OCI-LY1 (cell line): Measurements from ENCODE around the gene PRSS33.

ENCODE experiments used
- H2AFZ ChIP-seq: fragments of 200-600 bp; sonication (generic), shearing (Covaris generic); 2 replicates; pipeline ENCODE4 v1.6.0; 2014; ENCODE audit warnings: antibody characterized with exemption, mild to moderate bottlenecking, low read length
- H3F3A ChIP-seq: fragments of 200-600 bp; sonication (generic), shearing (Covaris generic); 2 replicates; pipeline ENCODE4 v1.6.0; 2014; ENCODE audit warnings: mild to moderate bottlenecking, antibody characterized with exemption, low read length, moderate library complexity; ENCODE audit not compliant: insufficient read depth
- H3K27ac ChIP-seq: fragments of 200-600 bp; sonication (generic); 2 replicates; pipeline ENCODE4 v1.5.1; 2014; ENCODE audit warnings: low read length, mixed run types, mild to moderate bottlenecking, low read depth; ENCODE audit not compliant: poor library complexity, severe bottlenecking
- H3K27me3 ChIP-seq: fragments of 200-600 bp; sonication (generic); 2 replicates; pipeline ENCODE4 v1.6.0; 2014; ENCODE audit warnings: antibody characterized with exemption, mild to moderate bottlenecking, low read length, moderate library complexity; ENCODE audit not compliant: insufficient read depth
- H3K36me3 ChIP-seq: fragments of 200-600 bp; sonication (generic); 2 replicates; pipeline ENCODE4 v1.6.1; 2014; ENCODE audit warnings: mild to moderate bottlenecking, antibody characterized with exemption, low read length, moderate library complexity, mixed read lengths; ENCODE audit not compliant: insufficient read depth
- H3K4me1 ChIP-seq: fragments of 200-600 bp; sonication (generic); 2 replicates; pipeline ENCODE4 v1.5.1; 2014; ENCODE audit warnings: mild to moderate bottlenecking, low read length, moderate library complexity; ENCODE audit not compliant: insufficient read depth, severe bottlenecking
- H3K4me2 ChIP-seq: fragments of 200-600 bp; sonication (generic), shearing (Covaris generic); 2 replicates; pipeline ENCODE4 v1.6.1; 2014; ENCODE audit warnings: low read length
- H3K4me3 ChIP-seq: fragments of 200-600 bp; sonication (generic); 2 replicates; pipeline ENCODE4 v1.5.1; 2014; ENCODE audit warnings: low read length, low read depth, mild to moderate bottlenecking, mixed read lengths; ENCODE audit not compliant: poor library complexity, severe bottlenecking
- H3K79me2 ChIP-seq: fragments of 200-600 bp; shearing (Covaris generic); 2 replicates; pipeline ENCODE4 v1.6.1; 2016; ENCODE audit warnings: mixed run types, low read length, mixed read lengths; ENCODE audit not compliant: insufficient read depth
- H3K9ac ChIP-seq: fragments of 200-600 bp; sonication (generic), shearing (Covaris generic); 2 replicates; pipeline ENCODE4 v1.6.1; 2014; ENCODE audit warnings: mild to moderate bottlenecking, low read length, mixed read lengths
- H3K9me2 ChIP-seq: fragments of 200-600 bp; sonication (generic), shearing (Covaris generic); 2 replicates; pipeline ENCODE4 v1.6.1; 2014; ENCODE audit warnings: low read depth, mild to moderate bottlenecking, low read length, mixed read lengths
- H3K9me3 ChIP-seq: fragments of 200-600 bp; shearing (Covaris generic); 2 replicates; pipeline ENCODE4 v1.6.1; 2014; ENCODE audit warnings: low read length, mixed read lengths
- H4K20me1 ChIP-seq: fragments of 200-600 bp; sonication (generic), shearing (Covaris generic); 2 replicates; pipeline ENCODE4 v1.6.0; 2016; ENCODE audit warnings: mild to moderate bottlenecking, low read length; ENCODE audit not compliant: insufficient read depth
- CTCF ChIP-seq: fragments of 200-600 bp; sonication (generic), shearing (Covaris generic); IDR thresholded peaks from 2 replicates; pipeline ENCODE4 v1.5.1; 2017; ENCODE audit warnings: mild to moderate bottlenecking, antibody characterized with exemption, low read length, moderate library complexity, mixed read lengths
- EZH2 ChIP-seq: fragments of 200-600 bp; sonication (generic), shearing (Covaris generic); IDR thresholded peaks from 2 replicates; pipeline ENCODE4 v1.8.0; 2017; ENCODE audit warnings: borderline replicate concordance, mixed run types, mild to moderate bottlenecking, antibody characterized with exemption, low read length, moderate library complexity, mixed read lengths

Gene PRSS33

GRCh38 chr16:2813771-2814221, 26.4 kb upstream of the PRSS33 start:
- Histone ChIP-seq H3K9me3 (no peaks in the 10 kb centered on the region), H3K4me3 (no peak overlapping the region), H3F3A (no peaks in the 10 kb centered on the region), H3K27me3 (0 out of 2 replicates have a peak, but pooled peaks cover 4% of the 10 kb centered on the region), H3K27ac (no peak overlapping the region), H3K9me2 (no peaks in the 10 kb centered on the region), H3K9ac (no peak overlapping the region), H4K20me1 (no peaks in the 10 kb centered on the region), H3K79me2 (no peaks in the 10 kb centered on the region), H3K4me1 (no peaks in the 10 kb centered on the region), H3K4me2 (no peak overlapping the region), H2AFZ (no peak overlapping the region), H3K36me3 (no peaks in the 10 kb centered on the region)
- TF ChIP-seq CTCF (no peak), EZH2 (no peak)

- no peak overlapping the region for H3K9ac ChIP-seq
Observed at GRCh38 chr16:2811703-2812471, 24.5 kb upstream of the PRSS33 start.

GRCh38 chr16:2810651-2811050, 23.3 kb upstream of the PRSS33 start:
- H3K4me2 ChIP-seq: no peak overlapping the region
- no peaks in the 10 kb centered on the region for H3K9me3 ChIP-seq
- no peaks in the 10 kb centered on the region for H3K36me3 ChIP-seq
- H3K9ac ChIP-seq: no peak overlapping the region
- no peak for TF ChIP-seq EZH2
- no peak for TF ChIP-seq CTCF
- no peak overlapping the region for H2AFZ ChIP-seq
- no peaks in the 10 kb centered on the region for H3K9me2 ChIP-seq
- no peaks in the 10 kb centered on the region for H3K79me2 ChIP-seq
- H4K20me1 ChIP-seq: no peaks in the 10 kb centered on the region
- H3F3A ChIP-seq: no peaks in the 10 kb centered on the region
- H3K4me3 ChIP-seq: no peak overlapping the region
- H3K27ac ChIP-seq: no peak overlapping the region
- H3K4me1 ChIP-seq: no peaks in the 10 kb centered on the region
- peaks cover 9% of the 10 kb centered on the region for H3K27me3 ChIP-seq

More at GRCh38 chr16:2811703-2812471, 24.5 kb upstream of the PRSS33 start:
- Histone ChIP-seq H3K4me2 (no peak overlapping the region), H3F3A (no peaks in the 10 kb centered on the region), H3K9me3 (no peaks in the 10 kb centered on the region), H3K9me2 (no peaks in the 10 kb centered on the region), H3K4me1 (no peaks in the 10 kb centered on the region), H3K79me2 (no peaks in the 10 kb centered on the region), H3K27me3 (peaks cover 9% of the 10 kb centered on the region), H2AFZ (no peak overlapping the region), H3K4me3 (no peak overlapping the region), H3K27ac (no peak overlapping the region), H3K36me3 (no peaks in the 10 kb centered on the region), H4K20me1 (no peaks in the 10 kb centered on the region)
- TF ChIP-seq EZH2: no peak
- no peak for TF ChIP-seq CTCF
